ENCODE data around the gene UBAC1.

The UBAC1 gene

GRCh38 chr9:135980926-135981630 lies 19.9 kb upstream of the UBAC1 start:
- TF ChIP-seq ZBTB7A (IDR thresholded peaks at IDR 0.05; ENCODE audit: low read depth) (no peak), EP300 (IDR thresholded peaks at IDR 0.05; ENCODE audit: borderline replicate concordance) (no peak), MAX (IDR thresholded peaks at IDR 0.05) (no peak), CEBPB (IDR thresholded peaks at IDR 0.05) (no peak), RAD21 (IDR thresholded peaks at IDR 0.05; ENCODE audit: low read depth) (no peak), EGR1 (IDR thresholded peaks at IDR 0.05) (no peak), NFIC (IDR thresholded peaks at IDR 0.05) (no peak), USF1 (IDR thresholded peaks at IDR 0.05) (no peak), FOXM1 (IDR thresholded peaks at IDR 0.05; ENCODE audit: borderline replicate concordance, low read depth) (no peak), YY1 (IDR thresholded peaks at IDR 0.05; ENCODE audit: low read depth) (no peak), TCF12 (IDR thresholded peaks at IDR 0.05; ENCODE audit: low read depth) (no peak), REST (IDR thresholded peaks at IDR 0.05; ENCODE audit: low read depth) (no peak), CREB1 (IDR thresholded peaks at IDR 0.05; ENCODE audit: low read depth) (no peak), TAF1 (IDR thresholded peaks at IDR 0.05; ENCODE audit: low read depth) (no peak), TEAD4 (IDR thresholded peaks at IDR 0.05) (no peak)

- TF ChIP-seq EGR1 (IDR thresholded peaks at IDR 0.05) (no peak), CEBPB (IDR thresholded peaks at IDR 0.05) (no peak), YY1 (IDR thresholded peaks at IDR 0.05; ENCODE audit: low read depth) (no peak), RAD21 (IDR thresholded peaks at IDR 0.05; ENCODE audit: low read depth) (no peak), REST (IDR thresholded peaks at IDR 0.05; ENCODE audit: low read depth) (no peak), NFIC (IDR thresholded peaks at IDR 0.05) (no peak), ZBTB7A (IDR thresholded peaks at IDR 0.05; ENCODE audit: low read depth) (no peak)
Observed at GRCh38 chr9:135979547-135980166, 18.5 kb upstream of the UBAC1 start.

- no peak for TF ChIP-seq YY1 (IDR thresholded peaks at IDR 0.05; ENCODE audit: low read depth)
Observed at GRCh38 chr9:135978642-135979546, 17.7 kb upstream of the UBAC1 start.

GRCh38 chr9:135976944-135977343 lies 15.8 kb upstream of the UBAC1 start:
- no peak for TF ChIP-seq CREB1 (IDR thresholded peaks at IDR 0.05; ENCODE audit: low read depth)
- TF ChIP-seq CEBPB (IDR thresholded peaks at IDR 0.05) = no peak
- TF ChIP-seq TCF12 (IDR thresholded peaks at IDR 0.05; ENCODE audit: low read depth) = no peak
- no peak for TF ChIP-seq NFIC (IDR thresholded peaks at IDR 0.05)
- TF ChIP-seq TEAD4 (IDR thresholded peaks at IDR 0.05) = no peak
- TF ChIP-seq EP300 (IDR thresholded peaks at IDR 0.05; ENCODE audit: borderline replicate concordance) = no peak
- TF ChIP-seq USF1 (IDR thresholded peaks at IDR 0.05) = no peak
- TF ChIP-seq RAD21 (IDR thresholded peaks at IDR 0.05; ENCODE audit: low read depth) = no peak
- no peak for TF ChIP-seq TAF1 (IDR thresholded peaks at IDR 0.05; ENCODE audit: low read depth)

- TF ChIP-seq YY1 (IDR thresholded peaks at IDR 0.05; ENCODE audit: low read depth) = no peak
- TF ChIP-seq MAX (IDR thresholded peaks at IDR 0.05) = no peak
- TF ChIP-seq EGR1 (IDR thresholded peaks at IDR 0.05) = no peak
- no peak for TF ChIP-seq CEBPB (IDR thresholded peaks at IDR 0.05)
- no peak for TF ChIP-seq RAD21 (IDR thresholded peaks at IDR 0.05; ENCODE audit: low read depth)
- TF ChIP-seq EP300 (IDR thresholded peaks at IDR 0.05; ENCODE audit: borderline replicate concordance) = no peak
- TF ChIP-seq FOXM1 (IDR thresholded peaks at IDR 0.05; ENCODE audit: borderline replicate concordance, low read depth) = no peak
- no peak for TF ChIP-seq TCF12 (IDR thresholded peaks at IDR 0.05; ENCODE audit: low read depth)
- no peak for TF ChIP-seq NFIC (IDR thresholded peaks at IDR 0.05)
- TF ChIP-seq USF1 (IDR thresholded peaks at IDR 0.05) = no peak
- TF ChIP-seq CREB1 (IDR thresholded peaks at IDR 0.05; ENCODE audit: low read depth) = no peak
Observed at GRCh38 chr9:135976531-135976930, 15.4 kb upstream of the UBAC1 start.

Data from Ishikawa (cell line).